PFSK-1 (cell line): Measurements from ENCODE around the gene GMPS.

Source experiments
- FOXP2 ChIP-seq: optimal IDR thresholded peaks from 2 replicates; pipeline ENCODE3; 2011; ENCODE audit warnings: borderline replicate concordance, control low read depth, inconsistent platforms; ENCODE audit not compliant: insufficient read depth; ENCODE audit errors: extremely low read length, extremely low read depth
- POLR2AphosphoS5 ChIP-seq: IDR thresholded peaks from 2 replicates; pipeline ENCODE4 v1.6.1; 2012; ENCODE audit warnings: low read depth, mild to moderate bottlenecking, control low read depth, low read length, moderate library complexity
- SIN3A ChIP-seq: IDR thresholded peaks from 2 replicates; pipeline ENCODE4 v1.6.1; 2012; ENCODE audit warnings: mild to moderate bottlenecking, low read length, moderate library complexity, borderline replicate concordance; ENCODE audit not compliant: insufficient read depth
- TAF1 ChIP-seq: IDR thresholded peaks from 2 replicates; pipeline ENCODE4 v1.6.1; 2012; ENCODE audit warnings: low read length, control low read depth, borderline replicate concordance; ENCODE audit not compliant: insufficient read depth
- TF ChIP-seq, protein P1 (sequence below), 2 experiments: IDR thresholded peaks; 2 replicates each; pipeline versions ENCODE4 v1.6.1 to v1.8.0; 2011 to 2012; ENCODE audit warnings: low read depth in 2 of 2, low read length in 2 of 2, control low read depth in 1 of 2, inconsistent platforms in 1 of 2, mild to moderate bottlenecking in 1 of 2, moderate library complexity in 1 of 2; ENCODE audit not compliant: insufficient read depth in 1 of 2

The GMPS gene

GRCh38 chr3:155919728-155920127 is 49.3 kb downstream of the GMPS start:
- no peak for TF ChIP-seq FOXP2
- no peak for TF ChIP-seq SIN3A
- TF ChIP-seq, protein P1, sequence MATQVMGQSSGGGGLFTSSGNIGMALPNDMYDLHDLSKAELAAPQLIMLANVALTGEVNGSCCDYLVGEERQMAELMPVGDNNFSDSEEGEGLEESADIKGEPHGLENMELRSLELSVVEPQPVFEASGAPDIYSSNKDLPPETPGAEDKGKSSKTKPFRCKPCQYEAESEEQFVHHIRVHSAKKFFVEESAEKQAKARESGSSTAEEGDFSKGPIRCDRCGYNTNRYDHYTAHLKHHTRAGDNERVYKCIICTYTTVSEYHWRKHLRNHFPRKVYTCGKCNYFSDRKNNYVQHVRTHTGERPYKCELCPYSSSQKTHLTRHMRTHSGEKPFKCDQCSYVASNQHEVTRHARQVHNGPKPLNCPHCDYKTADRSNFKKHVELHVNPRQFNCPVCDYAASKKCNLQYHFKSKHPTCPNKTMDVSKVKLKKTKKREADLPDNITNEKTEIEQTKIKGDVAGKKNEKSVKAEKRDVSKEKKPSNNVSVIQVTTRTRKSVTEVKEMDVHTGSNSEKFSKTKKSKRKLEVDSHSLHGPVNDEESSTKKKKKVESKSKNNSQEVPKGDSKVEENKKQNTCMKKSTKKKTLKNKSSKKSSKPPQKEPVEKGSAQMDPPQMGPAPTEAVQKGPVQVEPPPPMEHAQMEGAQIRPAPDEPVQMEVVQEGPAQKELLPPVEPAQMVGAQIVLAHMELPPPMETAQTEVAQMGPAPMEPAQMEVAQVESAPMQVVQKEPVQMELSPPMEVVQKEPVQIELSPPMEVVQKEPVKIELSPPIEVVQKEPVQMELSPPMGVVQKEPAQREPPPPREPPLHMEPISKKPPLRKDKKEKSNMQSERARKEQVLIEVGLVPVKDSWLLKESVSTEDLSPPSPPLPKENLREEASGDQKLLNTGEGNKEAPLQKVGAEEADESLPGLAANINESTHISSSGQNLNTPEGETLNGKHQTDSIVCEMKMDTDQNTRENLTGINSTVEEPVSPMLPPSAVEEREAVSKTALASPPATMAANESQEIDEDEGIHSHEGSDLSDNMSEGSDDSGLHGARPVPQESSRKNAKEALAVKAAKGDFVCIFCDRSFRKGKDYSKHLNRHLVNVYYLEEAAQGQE (IDR thresholded peaks at IDR 0.05; ENCODE audit: insufficient read depth in 1 of 2, low read depth in 2 of 2, low read length in 2 of 2) = no peak
- no peak for TF ChIP-seq TAF1
- TF ChIP-seq POLR2AphosphoS5 = no peak

GRCh38 chr3:155921486-155921885 is 51.0 kb downstream of the GMPS start:
- TF ChIP-seq TAF1 = no peak
- TF ChIP-seq, protein P1 (IDR thresholded peaks at IDR 0.05; ENCODE audit: insufficient read depth in 1 of 2, low read depth in 2 of 2, low read length in 2 of 2) = no peak
- TF ChIP-seq POLR2AphosphoS5 = no peak
- no peak for TF ChIP-seq FOXP2
- TF ChIP-seq SIN3A = no peak

DNA sequence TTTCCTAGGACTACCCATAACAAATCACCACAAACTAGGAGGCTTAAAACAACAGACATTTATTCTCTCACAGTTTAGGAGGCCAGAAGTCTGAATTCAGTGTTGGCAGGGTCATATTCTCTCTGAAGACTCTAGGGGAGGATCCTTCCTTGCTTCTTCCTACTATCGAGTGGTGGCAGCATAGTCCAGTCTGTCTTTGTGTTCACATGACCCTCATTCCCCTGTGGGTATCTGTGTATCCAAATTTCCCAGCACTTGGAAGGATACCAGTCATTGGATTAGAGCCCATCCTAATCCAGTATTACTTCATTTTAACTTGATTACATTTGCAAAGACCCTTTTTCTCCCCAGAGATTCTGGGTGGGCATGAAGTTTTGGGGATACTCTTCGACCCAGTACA is 63.8 kb downstream of the GMPS start:
- TF ChIP-seq FOXP2 = no peak
- no peak for TF ChIP-seq SIN3A
- TF ChIP-seq, protein P1 (IDR thresholded peaks at IDR 0.05; ENCODE audit: insufficient read depth in 1 of 2, low read depth in 2 of 2, low read length in 2 of 2) = no peak
- TF ChIP-seq TAF1 = no peak
- no peak for TF ChIP-seq POLR2AphosphoS5

DNA sequence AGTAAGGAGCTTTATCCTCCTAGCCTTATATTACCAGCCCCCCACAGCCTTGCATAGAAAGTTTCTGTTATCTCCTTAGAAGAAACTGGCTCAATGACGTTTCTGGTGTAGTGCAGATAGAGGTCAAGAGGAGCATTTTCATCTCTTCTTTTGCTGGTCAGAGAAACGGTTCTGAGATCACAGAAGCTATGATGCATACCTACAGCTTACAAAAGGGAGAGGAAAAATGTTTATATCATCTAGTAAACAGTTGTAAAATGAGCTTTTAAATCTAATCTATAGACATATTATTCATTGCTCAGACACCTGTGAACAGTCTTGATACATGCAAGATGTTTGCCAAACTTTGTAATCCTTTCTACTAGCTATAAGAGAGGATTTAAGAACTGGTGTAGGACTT is 68.0 kb downstream of the GMPS start:
- TF ChIP-seq SIN3A = no peak
- TF ChIP-seq POLR2AphosphoS5 = no peak
- TF ChIP-seq FOXP2 = no peak
- no peak for TF ChIP-seq TAF1
- TF ChIP-seq, protein P1 (IDR thresholded peaks at IDR 0.05; ENCODE audit: insufficient read depth in 1 of 2, low read depth in 2 of 2, low read length in 2 of 2) = no peak

GRCh38 chr3:155941354-155941753 is 70.9 kb downstream of the GMPS start:
- TF ChIP-seq POLR2AphosphoS5 = no peak
